ENCODE measurements around the gene CHGA.

The CHGA gene

GRCh38 chr14:92905667-92906066 lies 17.3 kb upstream of the CHGA start:
- no peak for DNase-seq (ENCODE audit: low spot score)

GRCh38 chr14:92906420-92906819 lies 16.5 kb upstream of the CHGA start:
- DNase-seq (ENCODE audit: low spot score) = no peak

GRCh38 chr14:92906823-92907222 lies 16.1 kb upstream of the CHGA start:
- DNase-seq (ENCODE audit: low spot score) = no peak

GRCh38 chr14:92907316-92907911 lies 15.5 kb upstream of the CHGA start:
- no peak for DNase-seq (ENCODE audit: low spot score)

- peak; percentile 56 for DNase-seq (ENCODE audit: low spot score)
Observed at GRCh38 chr14:92914087-92914656, 8.8 kb upstream of the CHGA start.

GRCh38 chr14:92916201-92916600 lies 6.7 kb upstream of the CHGA start:
- DNase-seq (ENCODE audit: low spot score) = no peak

- no peak for DNase-seq (ENCODE audit: low spot score)
Observed at GRCh38 chr14:92917041-92917940, 5.7 kb upstream of the CHGA start.

GRCh38 chr14:92917956-92918355 lies 5.0 kb upstream of the CHGA start:
- no peak for DNase-seq (ENCODE audit: low spot score)

- DNase-seq (ENCODE audit: low spot score) = no peak
Observed at GRCh38 chr14:92920001-92920400, 2.9 kb upstream of the CHGA start.

GRCh38 chr14:92922155-92922735 lies 705 bp upstream of the CHGA start:
- DNase-seq (ENCODE audit: low spot score) = no peak

GRCh38 chr14:92923744-92924103 lies 774 bp downstream of the CHGA start:
- no peak for DNase-seq (ENCODE audit: low spot score)

GRCh38 chr14:92924247-92924646 lies 1.3 kb downstream of the CHGA start:
- DNase-seq (ENCODE audit: low spot score) = no peak

GRCh38 chr14:92925446-92925845 lies 2.5 kb downstream of the CHGA start:
- no peak for DNase-seq (ENCODE audit: low spot score)

GRCh38 chr14:92926180-92926845 lies 3.4 kb downstream of the CHGA start:
- no peak for DNase-seq (ENCODE audit: low spot score)

- DNase-seq (ENCODE audit: low spot score) = no peak
Observed at GRCh38 chr14:92926931-92927330, 4.0 kb downstream of the CHGA start.

GRCh38 chr14:92927349-92928257 lies 4.7 kb downstream of the CHGA start:
- DNase-seq (ENCODE audit: low spot score) = no peak

- DNase-seq (ENCODE audit: low spot score) = no peak
Observed at GRCh38 chr14:92928258-92928629, 5.3 kb downstream of the CHGA start.

- DNase-seq (ENCODE audit: low spot score) = no peak
Observed at GRCh38 chr14:92928961-92929688, 6.2 kb downstream of the CHGA start.

- DNase-seq (ENCODE audit: low spot score) = no peak
Observed at GRCh38 chr14:92929689-92930608, 7.0 kb downstream of the CHGA start.
